CD4-positive, alpha-beta T cell treated with Interleukin-17A for 1 hour (primary cell): ENCODE measurements around the gene THEMIS.
"Not testable (repeated sequence)": the region's sequence is repeated elsewhere in the genome, so short reads cannot be mapped to it uniquely, and the experiment has no call there.

ENCODE experiments used
- DNase-seq: peaks from one replicate; pipeline ENCODE4 v3.0.0-alpha.2; 2020

The THEMIS gene

GRCh38 chr6:127900935-127901334, at the start of gene THEMIS:
Gene THEMIS (minus strand): TSS chr6:127901058. CDS start chr6:127900932, 126 bp downstream.
- DNase-seq = peak; percentile 77

GRCh38 chr6:127949251-127949650, 48.4 kb upstream of the THEMIS start:
- DNase-seq = no peak

- DNase-seq = no peak
These were observed 45.5 kb upstream of the THEMIS start for GRCh38 chr6:127946388-127946787.

- no peak for DNase-seq
These were observed 44.7 kb upstream of the THEMIS start for GRCh38 chr6:127945434-127946097.

- no peak for DNase-seq
These were observed 40.4 kb upstream of the THEMIS start for GRCh38 chr6:127941228-127941627.

GRCh38 chr6:127939442-127940066, 38.7 kb upstream of the THEMIS start:
- DNase-seq = peak; percentile 34

- peak; percentile 51 for DNase-seq
These were observed 37.8 kb upstream of the THEMIS start for GRCh38 chr6:127938701-127939100.

- DNase-seq = no peak
These were observed 36.9 kb upstream of the THEMIS start for GRCh38 chr6:127937747-127938146.

- DNase-seq = no peak
These were observed 36.2 kb upstream of the THEMIS start for GRCh38 chr6:127937102-127937501.

- no peak for DNase-seq
These were observed 34.1 kb upstream of the THEMIS start for GRCh38 chr6:127934956-127935355.

- peak; percentile 77 for DNase-seq
These were observed 33.3 kb upstream of the THEMIS start for GRCh38 chr6:127933852-127934840.

- DNase-seq = no peak
These were observed 32.3 kb upstream of the THEMIS start for GRCh38 chr6:127933137-127933536.

- DNase-seq = no peak
These were observed 31.9 kb upstream of the THEMIS start for GRCh38 chr6:127932708-127933107.

- DNase-seq = not testable (repeated sequence)
These were observed 25.6 kb upstream of the THEMIS start for GRCh38 chr6:127926441-127926840.

- no peak for DNase-seq
These were observed 23.6 kb upstream of the THEMIS start for GRCh38 chr6:127924440-127924839.

GRCh38 chr6:127924031-127924430, 23.2 kb upstream of the THEMIS start:
- no peak for DNase-seq

GRCh38 chr6:127923135-127923534, 22.3 kb upstream of the THEMIS start:
- peak; percentile 43 for DNase-seq

- no peak for DNase-seq
These were observed 21.1 kb upstream of the THEMIS start for GRCh38 chr6:127921982-127922381.

- DNase-seq = no peak
These were observed 19.9 kb upstream of the THEMIS start for GRCh38 chr6:127920804-127921203.

- DNase-seq = peak; percentile 70
These were observed 17.9 kb upstream of the THEMIS start for GRCh38 chr6:127918506-127919427.

- no peak for DNase-seq
These were observed 16.9 kb upstream of the THEMIS start for GRCh38 chr6:127917766-127918165.

- no peak for DNase-seq
These were observed 13.4 kb upstream of the THEMIS start for GRCh38 chr6:127914240-127914639.
